ENCODE results near the gene CSPG5. TPM values are rescaled to one million over a fixed set of nuclear protein-coding genes. Genes with fewer than 3 reads are reported as not detected.

The CSPG5 gene
- polyA plus RNA-seq, 1 donor from 2014 or later = 67.1 TPM

GRCh38 chr3:47540281-47540680 lies 38.4 kb downstream of the CSPG5 start:
- Histone ChIP-seq H3K27me3 (ENCODE audit: insufficient read depth, low read depth, low read length) (no peaks in the 10 kb centered on the region), H3K9me3 (ENCODE audit: low read length) (no peaks in the 10 kb centered on the region), H3F3A (ENCODE audit: insufficient read depth, low read length, poor library complexity, severe bottlenecking) (no peaks in the 10 kb centered on the region), H3K9me2 (ENCODE audit: insufficient read depth, low read length) (no peaks in the 10 kb centered on the region), H3K79me2 (replicated peaks; ENCODE audit: insufficient read depth, low read length) (no peaks in the 10 kb centered on the region), H2AFZ (ENCODE audit: low read depth, low read length) (no peak overlapping the region), H4K20me1 (ENCODE audit: insufficient read depth) (no peaks in the 10 kb centered on the region), H3K4me2 (ENCODE audit: low read length) (no peak overlapping the region), H3K36me3 (ENCODE audit: insufficient read depth, low read length) (no peaks in the 10 kb centered on the region), H3K27ac (ENCODE audit: low read length) (no peak overlapping the region), H3K9ac (ENCODE audit: low read length) (no peak overlapping the region), H3K4me3 (ENCODE audit: low read length) (no peak overlapping the region)
- no peak for TF ChIP-seq MXI1 (conservative IDR thresholded peaks at IDR 0.05; ENCODE audit: poor library complexity, severe bottlenecking)

DNA sequence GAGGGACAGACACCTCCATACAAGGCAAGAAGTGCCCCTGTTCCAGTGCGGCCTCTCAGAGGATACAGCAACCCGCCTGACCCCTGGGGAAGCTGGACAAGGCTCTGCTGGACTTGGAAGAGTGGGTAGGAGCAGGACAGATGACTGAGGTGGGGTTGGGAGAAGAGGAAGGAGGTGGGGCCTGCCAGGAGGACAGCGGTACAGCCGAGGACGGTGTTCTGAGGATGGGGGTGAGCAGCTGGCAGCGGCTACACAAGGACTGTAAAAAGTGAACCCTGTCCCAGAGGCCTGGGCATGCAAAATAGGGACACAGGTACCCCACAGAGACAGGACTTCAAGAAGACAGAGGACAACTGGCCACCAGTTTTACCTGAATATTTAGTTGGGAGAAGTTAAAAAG lies 41.7 kb downstream of the CSPG5 start:
- no peak overlapping the region for H3K27ac ChIP-seq (ENCODE audit: low read length)
- H3K27me3 ChIP-seq (ENCODE audit: insufficient read depth, low read depth, low read length) = no peaks in the 10 kb centered on the region
- H3F3A ChIP-seq (ENCODE audit: insufficient read depth, low read length, poor library complexity, severe bottlenecking) = no peaks in the 10 kb centered on the region
- H3K4me2 ChIP-seq (ENCODE audit: low read length) = no peak overlapping the region
- no peak overlapping the region for H3K4me3 ChIP-seq (ENCODE audit: low read length)
- H3K79me2 ChIP-seq (replicated peaks; ENCODE audit: insufficient read depth, low read length) = no peaks in the 10 kb centered on the region
- H2AFZ ChIP-seq (ENCODE audit: low read depth, low read length) = no peak overlapping the region
- TF ChIP-seq, protein P1, sequence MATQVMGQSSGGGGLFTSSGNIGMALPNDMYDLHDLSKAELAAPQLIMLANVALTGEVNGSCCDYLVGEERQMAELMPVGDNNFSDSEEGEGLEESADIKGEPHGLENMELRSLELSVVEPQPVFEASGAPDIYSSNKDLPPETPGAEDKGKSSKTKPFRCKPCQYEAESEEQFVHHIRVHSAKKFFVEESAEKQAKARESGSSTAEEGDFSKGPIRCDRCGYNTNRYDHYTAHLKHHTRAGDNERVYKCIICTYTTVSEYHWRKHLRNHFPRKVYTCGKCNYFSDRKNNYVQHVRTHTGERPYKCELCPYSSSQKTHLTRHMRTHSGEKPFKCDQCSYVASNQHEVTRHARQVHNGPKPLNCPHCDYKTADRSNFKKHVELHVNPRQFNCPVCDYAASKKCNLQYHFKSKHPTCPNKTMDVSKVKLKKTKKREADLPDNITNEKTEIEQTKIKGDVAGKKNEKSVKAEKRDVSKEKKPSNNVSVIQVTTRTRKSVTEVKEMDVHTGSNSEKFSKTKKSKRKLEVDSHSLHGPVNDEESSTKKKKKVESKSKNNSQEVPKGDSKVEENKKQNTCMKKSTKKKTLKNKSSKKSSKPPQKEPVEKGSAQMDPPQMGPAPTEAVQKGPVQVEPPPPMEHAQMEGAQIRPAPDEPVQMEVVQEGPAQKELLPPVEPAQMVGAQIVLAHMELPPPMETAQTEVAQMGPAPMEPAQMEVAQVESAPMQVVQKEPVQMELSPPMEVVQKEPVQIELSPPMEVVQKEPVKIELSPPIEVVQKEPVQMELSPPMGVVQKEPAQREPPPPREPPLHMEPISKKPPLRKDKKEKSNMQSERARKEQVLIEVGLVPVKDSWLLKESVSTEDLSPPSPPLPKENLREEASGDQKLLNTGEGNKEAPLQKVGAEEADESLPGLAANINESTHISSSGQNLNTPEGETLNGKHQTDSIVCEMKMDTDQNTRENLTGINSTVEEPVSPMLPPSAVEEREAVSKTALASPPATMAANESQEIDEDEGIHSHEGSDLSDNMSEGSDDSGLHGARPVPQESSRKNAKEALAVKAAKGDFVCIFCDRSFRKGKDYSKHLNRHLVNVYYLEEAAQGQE (IDR thresholded peaks at IDR 0.05; ENCODE audit: borderline replicate concordance) = no peak
- no peaks in the 10 kb centered on the region for H4K20me1 ChIP-seq (ENCODE audit: insufficient read depth)
- H3K9ac ChIP-seq (ENCODE audit: low read length) = no peak overlapping the region
- H3K9me3 ChIP-seq (ENCODE audit: low read length) = no peaks in the 10 kb centered on the region
- no peaks in the 10 kb centered on the region for H3K9me2 ChIP-seq (ENCODE audit: insufficient read depth, low read length)
- H3K36me3 ChIP-seq (ENCODE audit: insufficient read depth, low read length) = no peaks in the 10 kb centered on the region

DNA sequence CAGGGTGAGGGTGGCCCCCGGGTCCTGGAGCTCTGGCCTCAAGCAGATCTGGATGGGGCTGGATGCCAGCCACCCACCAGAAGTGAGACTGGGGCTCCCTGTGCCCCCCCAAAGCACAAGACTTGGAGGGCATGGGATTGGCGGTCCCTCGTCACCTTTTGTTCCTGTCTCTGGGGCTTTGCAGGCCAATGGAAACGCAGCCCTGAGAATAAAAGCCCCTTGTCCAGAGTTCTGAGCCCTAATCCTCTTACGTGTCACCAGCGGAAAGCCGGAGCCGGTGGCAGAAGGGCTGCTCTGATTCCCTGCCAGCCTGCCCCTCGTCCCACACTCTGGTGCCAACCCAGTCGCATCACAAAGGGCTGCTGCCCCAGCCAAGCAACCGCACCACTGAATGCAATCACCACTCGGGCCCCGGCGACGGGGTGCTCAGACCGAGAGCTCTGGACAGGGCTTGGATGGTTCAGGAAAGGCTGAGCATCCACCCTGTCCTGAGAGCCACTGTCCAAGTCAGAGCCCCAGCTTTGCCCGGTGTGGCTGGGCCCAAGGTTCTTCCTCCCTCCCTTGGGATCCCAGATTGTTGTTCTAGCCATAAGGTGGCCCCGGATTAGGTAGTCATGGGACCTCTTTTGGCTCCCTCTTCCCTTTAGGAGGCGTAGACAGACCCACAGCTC lies 42.3 kb downstream of the CSPG5 start:
- no peaks in the 10 kb centered on the region for H3K9me3 ChIP-seq (ENCODE audit: low read length)
- no peaks in the 10 kb centered on the region for H3K9me2 ChIP-seq (ENCODE audit: insufficient read depth, low read length)
- no peaks in the 10 kb centered on the region for H4K20me1 ChIP-seq (ENCODE audit: insufficient read depth)
- H3K79me2 ChIP-seq (replicated peaks; ENCODE audit: insufficient read depth, low read length) = no peaks in the 10 kb centered on the region
- TF ChIP-seq MXI1 (conservative IDR thresholded peaks at IDR 0.05; ENCODE audit: poor library complexity, severe bottlenecking) = no peak
- TF ChIP-seq TAF1 (IDR thresholded peaks at IDR 0.05; ENCODE audit: low read depth) = no peak
- H3K27ac ChIP-seq (ENCODE audit: low read length) = no peak overlapping the region
- no peaks in the 10 kb centered on the region for H3K36me3 ChIP-seq (ENCODE audit: insufficient read depth, low read length)
- no peaks in the 10 kb centered on the region for H3K27me3 ChIP-seq (ENCODE audit: insufficient read depth, low read depth, low read length)
- no peak overlapping the region for H2AFZ ChIP-seq (ENCODE audit: low read depth, low read length)
- no peak overlapping the region for H3K4me2 ChIP-seq (ENCODE audit: low read length)
- no peaks in the 10 kb centered on the region for H3F3A ChIP-seq (ENCODE audit: insufficient read depth, low read length, poor library complexity, severe bottlenecking)
- no peak overlapping the region for H3K9ac ChIP-seq (ENCODE audit: low read length)
- no peak overlapping the region for H3K4me3 ChIP-seq (ENCODE audit: low read length)

GRCh38 chr3:47533996-47534454 lies 44.6 kb downstream of the CSPG5 start:
- no peak overlapping the region for H2AFZ ChIP-seq (ENCODE audit: low read depth, low read length)
- H3K4me2 ChIP-seq (ENCODE audit: low read length) = no peak overlapping the region
- H3K9me3 ChIP-seq (ENCODE audit: low read length) = no peaks in the 10 kb centered on the region
- no peak overlapping the region for H3K9ac ChIP-seq (ENCODE audit: low read length)
- H3K27ac ChIP-seq (ENCODE audit: low read length) = no peak overlapping the region
- H3K9me2 ChIP-seq (ENCODE audit: insufficient read depth, low read length) = no peaks in the 10 kb centered on the region
- H3K79me2 ChIP-seq (replicated peaks; ENCODE audit: insufficient read depth, low read length) = no peaks in the 10 kb centered on the region
- no peaks in the 10 kb centered on the region for H3F3A ChIP-seq (ENCODE audit: insufficient read depth, low read length, poor library complexity, severe bottlenecking)
- H3K4me3 ChIP-seq (ENCODE audit: low read length) = no peak overlapping the region
- H4K20me1 ChIP-seq (ENCODE audit: insufficient read depth) = no peaks in the 10 kb centered on the region
- no peaks in the 10 kb centered on the region for H3K27me3 ChIP-seq (ENCODE audit: insufficient read depth, low read depth, low read length)
- H3K36me3 ChIP-seq (ENCODE audit: insufficient read depth, low read length) = no peaks in the 10 kb centered on the region
- no peak for TF ChIP-seq RAD21 (conservative IDR thresholded peaks at IDR 0.05)
- TF ChIP-seq, protein P1 (IDR thresholded peaks at IDR 0.05; ENCODE audit: borderline replicate concordance) = no peak
- no peak for TF ChIP-seq SMC3 (conservative IDR thresholded peaks at IDR 0.05; ENCODE audit: poor library complexity)
- no peak for TF ChIP-seq MXI1 (conservative IDR thresholded peaks at IDR 0.05; ENCODE audit: poor library complexity, severe bottlenecking)
- no peak for TF ChIP-seq EP300 (conservative IDR thresholded peaks at IDR 0.05; ENCODE audit: poor library complexity, severe bottlenecking)
- no peak for TF ChIP-seq POLR2AphosphoS5 (IDR thresholded peaks at IDR 0.05)
- no peak for TF ChIP-seq EZH2 (IDR thresholded peaks at IDR 0.05; ENCODE audit: borderline replicate concordance, insufficient read depth, low read length, poor library complexity, severe bottlenecking)
